ENCODE measurements around the gene PHKB. TPM values are rescaled to one million over a fixed set of nuclear protein-coding genes. Genes with fewer than 3 reads are reported as not detected.

Gene PHKB
- total and polyA plus RNA-seq, 2 donors (not counting 3 experiments of a cell fraction or from before 2014, with no cell fraction given) = 30.1 to 61.0 TPM

- FAIRE-seq = no peak
- DNase-seq (ENCODE audit: low read depth, low spot score) = no peak
- no peaks in the 10 kb centered on the region for H3K27me3 ChIP-seq (ENCODE audit: control insufficient read depth in 2 of 2, insufficient read depth in 2 of 2, low read length in 2 of 2)
- H3K9me1 ChIP-seq (replicated peaks; ENCODE audit: control insufficient read depth, extremely low read depth, insufficient read depth, low read length) = no peaks in the 10 kb centered on the region
- H3K4me1 ChIP-seq (ENCODE audit: control insufficient read depth, extremely low read depth, insufficient read depth, low read length) = no peaks in the 10 kb centered on the region
- TF ChIP-seq FOS (IDR thresholded peaks at IDR 0.05; ENCODE audit: borderline replicate concordance, insufficient read depth, low read length) (no peak), EZH2 (IDR thresholded peaks at IDR 0.05; ENCODE audit: borderline replicate concordance, low read depth, low read length, severe bottlenecking) (no peak), GATA2 (IDR thresholded peaks at IDR 0.05; ENCODE audit: insufficient read depth, insufficient read length, low read depth, low read length) (no peak), CTCF (IDR thresholded peaks at IDR 0.05; ENCODE audit: extremely low read depth in 1 of 2, insufficient read depth in 1 of 2, low read depth in 1 of 2, low read length in 2 of 2) (no peak), POLR2A (IDR thresholded peaks at IDR 0.05; ENCODE audit: low read depth, low read length) (no peak), MAX (IDR thresholded peaks at IDR 0.05; ENCODE audit: insufficient read depth, insufficient read length) (no peak), POLR2AphosphoS5 (IDR thresholded peaks at IDR 0.05; ENCODE audit: insufficient read depth, low read depth, low read length) (no peak), MYC (IDR thresholded peaks at IDR 0.05; ENCODE audit: low read depth, low read length) (no peak), JUN (IDR thresholded peaks at IDR 0.05; ENCODE audit: borderline replicate concordance, insufficient read depth, insufficient read length, low read depth) (no peak)
- no TSS peak for BruUV-seq (replicated peaks)
- no peak overlapping the region for H3K4me2 ChIP-seq (ENCODE audit: insufficient read depth, low read length)
- no peaks in the 10 kb centered on the region for H3K79me2 ChIP-seq (ENCODE audit: control insufficient read depth, insufficient read depth, low read length)
- H3K27ac ChIP-seq (ENCODE audit: insufficient read depth, low read depth, low read length) = no peak overlapping the region
- peaks cover 6% of the 10 kb centered on the region in 2 experiments for H3K36me3 ChIP-seq (ENCODE audit: control insufficient read depth in 2 of 2, extremely low read depth in 1 of 2, insufficient read depth in 2 of 2, low read length in 2 of 2)
- H3K9ac ChIP-seq (replicated peaks; ENCODE audit: extremely low read depth, insufficient read depth, low read length) = no peak overlapping the region
- no peaks in the 10 kb centered on the region for H3K9me3 ChIP-seq (replicated peaks; ENCODE audit: control insufficient read depth, insufficient read depth, low read length)
- intact Hi-C loops (cut with micrococcal nuclease) = no loop called here
- POLR2A ChIA-PET = no interaction called here
- dilution Hi-C loops (cut with MboI; ENCODE audit: extremely low pct_ligation_motif_present, low sequenced_read_pairs) = no loop called here
- no peak overlapping the region for H3K4me3 ChIP-seq (replicated peaks in 1 of 3; ENCODE audit: insufficient read depth in 1 of 3, low read depth in 1 of 3, low read length in 3 of 3)
- no peak overlapping the region for H2AFZ ChIP-seq (ENCODE audit: low read depth, low read length)
- no peaks in the 10 kb centered on the region for H4K20me1 ChIP-seq (replicated peaks; ENCODE audit: control insufficient read depth, extremely low read depth, insufficient read depth, low read length)
- CTCF ChIA-PET = interaction anchor here (0.7 to 1.0 kb wide), 2 partner anchors 10 to 447 kb away, joined by 3 read pairs; partner anchors contain the start of gene NETO2
Measured at GRCh38 chr16:47590472-47590871, 129.3 kb downstream of the PHKB start.

Data from endothelial cell of umbilical vein (primary cell).